Limb (tissue), 2 donors: ENCODE data around the gene DLGAP1.

ENCODE experiments used
- DNase-seq, 2 donors: peaks; one replicate each; pipeline ENCODE4 v3.0.0-alpha.2; 2016; ENCODE audit errors: extremely low spot score in 2 of 2

The DLGAP1 gene

GRCh38 chr18:3950668-3951404 lies 504.3 kb downstream of the DLGAP1 start:
- DNase-seq, result no peak

- DNase-seq, result no peak
Measured at GRCh38 chr18:3948958-3949357, 506.1 kb downstream of the DLGAP1 start.

- no peak for DNase-seq
Measured at GRCh38 chr18:3947383-3947782, 507.7 kb downstream of the DLGAP1 start.

- DNase-seq, result no peak
Measured at GRCh38 chr18:3935305-3935704, 519.8 kb downstream of the DLGAP1 start.

- DNase-seq, result no peak
Measured at GRCh38 chr18:3932276-3932675, 522.8 kb downstream of the DLGAP1 start.

GRCh38 chr18:3931542-3932112 lies 523.5 kb downstream of the DLGAP1 start:
- no peak for DNase-seq

- DNase-seq, result no peak
Measured at GRCh38 chr18:3931013-3931315, 524.1 kb downstream of the DLGAP1 start.

GRCh38 chr18:3930126-3931012 lies 524.7 kb downstream of the DLGAP1 start:
- no peak for DNase-seq

- no peak for DNase-seq
Measured at GRCh38 chr18:3924455-3924854, 530.7 kb downstream of the DLGAP1 start.

GRCh38 chr18:3923750-3924149 lies 531.4 kb downstream of the DLGAP1 start:
- DNase-seq, result no peak

- DNase-seq, result no peak
Measured at GRCh38 chr18:3921826-3922225, 533.3 kb downstream of the DLGAP1 start.

- DNase-seq, result no peak
Measured at GRCh38 chr18:3920832-3921231, 534.3 kb downstream of the DLGAP1 start.

- no peak for DNase-seq
Measured at GRCh38 chr18:3919396-3920061, 535.6 kb downstream of the DLGAP1 start.

GRCh38 chr18:3916082-3916481 lies 539.0 kb downstream of the DLGAP1 start:
- DNase-seq, result no peak

GRCh38 chr18:3914833-3915610 lies 540.1 kb downstream of the DLGAP1 start:
- no peak for DNase-seq

GRCh38 chr18:3914109-3914508 lies 541.0 kb downstream of the DLGAP1 start:
- peak in 1 of 2 donors; percentile 51 for DNase-seq

GRCh38 chr18:3912705-3913104 lies 542.4 kb downstream of the DLGAP1 start:
- DNase-seq, result no peak

GRCh38 chr18:3911413-3911812 lies 543.7 kb downstream of the DLGAP1 start:
- no peak for DNase-seq

- DNase-seq, result no peak
Measured at GRCh38 chr18:3910512-3910911, 544.6 kb downstream of the DLGAP1 start.

- DNase-seq, result no peak
Measured at GRCh38 chr18:3907955-3908354, 547.2 kb downstream of the DLGAP1 start.

- no peak for DNase-seq
Measured at GRCh38 chr18:3906116-3906750, 548.9 kb downstream of the DLGAP1 start.
